HG02588 (cell line): ENCODE results near the gene FPGS.
"Not testable (repeated sequence)": the region's sequence is repeated elsewhere in the genome, so short reads cannot be mapped to it uniquely, and the experiment has no call there.

Source experiments
- ATAC-seq: cut with Tn5 transposase; IDR thresholded peaks from one replicate; pipeline ENCODE4 v1.9.1; 2021; ENCODE audit warnings: mild to moderate bottlenecking, moderate library complexity; ENCODE audit not compliant: unreplicated experiment

The FPGS gene, protein sequence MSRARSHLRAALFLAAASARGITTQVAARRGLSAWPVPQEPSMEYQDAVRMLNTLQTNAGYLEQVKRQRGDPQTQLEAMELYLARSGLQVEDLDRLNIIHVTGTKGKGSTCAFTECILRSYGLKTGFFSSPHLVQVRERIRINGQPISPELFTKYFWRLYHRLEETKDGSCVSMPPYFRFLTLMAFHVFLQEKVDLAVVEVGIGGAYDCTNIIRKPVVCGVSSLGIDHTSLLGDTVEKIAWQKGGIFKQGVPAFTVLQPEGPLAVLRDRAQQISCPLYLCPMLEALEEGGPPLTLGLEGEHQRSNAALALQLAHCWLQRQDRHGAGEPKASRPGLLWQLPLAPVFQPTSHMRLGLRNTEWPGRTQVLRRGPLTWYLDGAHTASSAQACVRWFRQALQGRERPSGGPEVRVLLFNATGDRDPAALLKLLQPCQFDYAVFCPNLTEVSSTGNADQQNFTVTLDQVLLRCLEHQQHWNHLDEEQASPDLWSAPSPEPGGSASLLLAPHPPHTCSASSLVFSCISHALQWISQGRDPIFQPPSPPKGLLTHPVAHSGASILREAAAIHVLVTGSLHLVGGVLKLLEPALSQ

GRCh38 chr9:127802576-127803443, at the start of gene FPGS:
FPGS (plus strand) TSS chr9:127802882; CDS start chr9:127802925, 43 bp downstream.
- peak; percentile 67 for ATAC-seq

DNA sequence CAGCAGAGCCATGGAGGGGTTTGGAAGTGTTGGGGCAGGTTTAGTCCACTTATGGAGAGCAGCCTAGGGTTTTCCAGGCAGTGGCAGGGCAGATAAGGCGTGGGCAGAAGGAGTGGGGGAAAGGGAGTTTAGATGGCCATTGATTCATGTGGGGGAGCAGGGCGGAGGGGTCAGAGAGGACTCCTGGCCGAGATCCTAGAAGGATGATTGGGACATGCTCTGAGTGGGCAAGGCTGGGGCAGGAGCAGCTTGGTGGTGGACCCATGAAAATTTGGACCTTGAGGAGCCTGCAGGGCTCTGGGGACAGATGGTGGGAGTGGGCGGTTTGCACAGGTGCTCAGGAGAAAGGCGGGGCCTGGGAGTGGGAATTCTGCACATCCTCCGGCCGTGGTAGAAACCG, 49.5 kb upstream of the FPGS start:
- no peak for ATAC-seq

DNA sequence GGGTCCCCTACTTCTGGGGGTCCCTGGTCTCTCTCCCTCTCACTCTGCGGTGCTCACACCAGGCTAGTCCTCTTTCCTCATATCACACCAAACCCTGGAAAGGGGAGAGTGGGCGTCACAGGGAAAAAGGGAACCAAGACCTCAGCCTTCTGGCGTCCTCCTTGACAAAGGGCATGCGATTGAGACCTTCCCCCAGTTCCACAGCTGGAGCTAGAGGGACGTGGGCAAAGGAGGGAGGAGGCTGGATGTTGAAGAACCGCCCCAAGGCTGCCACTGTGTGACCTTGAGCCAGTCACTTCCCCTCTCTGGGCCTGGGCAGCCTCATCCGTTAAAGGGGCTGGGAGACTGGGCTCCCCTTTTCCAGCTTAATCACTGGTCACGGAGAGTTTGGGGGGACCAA, 49.1 kb upstream of the FPGS start:
- no peak for ATAC-seq

GRCh38 chr9:127754099-127755060, 48.3 kb upstream of the FPGS start:
- ATAC-seq, result no peak

DNA sequence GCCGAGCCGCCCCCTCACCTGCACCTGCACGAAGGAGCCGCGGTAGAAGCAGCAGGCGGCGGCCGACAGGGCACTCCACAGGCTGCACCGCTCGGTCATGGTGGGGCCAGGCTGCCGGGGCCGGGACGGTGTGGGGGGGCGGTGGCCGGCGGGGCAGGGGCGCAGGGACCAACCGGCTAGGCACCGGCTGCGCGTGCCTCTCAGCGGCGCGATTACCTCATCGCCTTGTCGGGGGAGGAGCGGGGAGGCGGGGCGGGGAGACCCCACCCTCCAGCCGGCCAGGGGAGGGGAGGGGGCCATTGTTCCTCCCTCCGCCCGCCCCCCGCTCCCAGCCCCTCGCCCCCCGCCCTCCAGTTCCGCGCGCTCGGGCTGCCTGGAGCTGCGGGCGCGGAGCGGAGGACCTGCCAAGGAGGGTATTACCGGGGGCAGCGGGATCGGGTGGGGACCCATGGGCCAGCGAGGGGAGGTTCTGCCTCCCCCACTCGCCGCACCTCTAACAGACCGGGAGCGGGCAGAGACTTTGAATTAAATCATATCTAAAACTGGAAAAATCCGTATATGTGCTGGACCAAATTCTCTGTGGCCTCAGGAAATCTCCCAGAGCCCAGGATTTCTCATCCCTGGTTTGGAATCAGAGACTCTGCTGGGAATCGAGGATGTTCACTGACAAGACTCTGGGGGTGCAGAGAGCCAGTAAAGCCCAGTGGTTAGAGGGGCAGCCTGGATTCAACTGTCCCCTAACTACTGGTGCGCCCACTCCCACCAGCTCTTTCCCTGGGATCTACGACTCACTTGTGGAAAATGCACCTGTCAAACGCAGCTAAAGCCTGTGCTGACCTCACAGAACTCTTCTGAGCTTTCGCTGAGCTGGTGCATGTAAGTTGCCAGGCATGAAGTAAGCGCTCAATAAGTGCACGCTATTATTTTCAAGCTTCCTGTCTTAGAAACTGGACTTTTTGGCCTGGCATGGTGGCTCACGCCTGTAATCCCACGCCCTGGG, 47.3 kb upstream of the FPGS start:
- ATAC-seq, result no peak

DNA sequence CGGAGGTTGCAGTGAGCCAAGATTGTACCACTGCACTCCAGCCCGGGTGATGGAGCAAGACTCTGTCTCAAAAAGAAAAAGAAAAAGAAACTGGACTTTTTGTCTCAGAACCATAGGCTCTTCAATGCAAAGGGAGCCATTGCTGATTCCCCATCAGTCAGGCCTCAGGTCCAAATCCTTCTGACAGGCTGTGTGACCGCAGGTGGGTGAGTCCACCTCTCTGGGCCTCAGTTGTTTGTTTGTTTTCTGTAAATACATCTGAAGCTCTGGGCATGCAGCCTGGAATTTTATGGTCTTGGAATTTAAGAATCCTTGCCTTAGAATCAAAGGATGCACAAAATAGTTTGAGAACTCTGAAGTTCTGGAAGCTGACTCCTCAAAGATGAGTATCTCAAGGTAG, 46.4 kb upstream of the FPGS start:
- ATAC-seq, result no peak

DNA sequence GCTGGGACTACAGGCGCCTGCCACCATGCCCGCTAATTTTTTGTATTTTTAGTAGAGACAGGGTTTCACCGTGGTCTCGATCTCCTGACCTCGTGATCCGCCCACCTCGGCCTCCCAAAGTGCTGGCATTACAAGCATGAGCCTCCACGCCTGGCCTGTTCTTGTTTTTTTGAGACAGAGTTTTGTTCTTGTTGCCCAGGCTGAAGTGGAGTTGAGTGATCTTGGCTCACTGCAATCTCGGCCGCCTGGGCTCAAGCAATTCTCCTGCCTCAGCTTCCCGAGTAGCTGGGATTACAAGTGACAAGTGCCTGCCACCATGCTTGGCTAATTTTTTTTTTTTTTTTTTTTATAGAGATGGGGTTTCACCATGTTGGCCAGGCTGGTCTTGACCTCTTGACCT, 45.9 kb upstream of the FPGS start:
- ATAC-seq, result not testable (repeated sequence)

GRCh38 chr9:127758843-127759242, 43.8 kb upstream of the FPGS start:
- no peak for ATAC-seq

DNA sequence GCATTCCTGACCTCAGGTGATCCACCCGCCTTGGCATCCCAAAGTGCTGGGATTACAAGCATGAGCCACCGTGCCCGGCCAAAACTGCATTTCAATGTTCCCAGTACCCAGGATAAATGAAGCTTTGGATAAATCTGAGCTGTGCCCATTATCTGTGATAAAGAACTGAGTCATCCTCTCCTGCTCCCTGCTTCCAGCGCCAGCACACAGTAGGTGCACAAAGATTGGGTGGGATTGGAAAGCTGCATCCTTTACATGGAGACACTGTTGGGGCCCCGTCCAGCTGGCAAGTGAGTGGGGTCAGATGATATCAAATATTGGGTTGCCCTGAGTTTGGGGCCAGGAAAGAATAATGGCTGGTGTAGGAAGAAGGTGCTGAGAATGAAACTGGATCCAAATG, 41.6 kb upstream of the FPGS start:
- ATAC-seq, result no peak

DNA sequence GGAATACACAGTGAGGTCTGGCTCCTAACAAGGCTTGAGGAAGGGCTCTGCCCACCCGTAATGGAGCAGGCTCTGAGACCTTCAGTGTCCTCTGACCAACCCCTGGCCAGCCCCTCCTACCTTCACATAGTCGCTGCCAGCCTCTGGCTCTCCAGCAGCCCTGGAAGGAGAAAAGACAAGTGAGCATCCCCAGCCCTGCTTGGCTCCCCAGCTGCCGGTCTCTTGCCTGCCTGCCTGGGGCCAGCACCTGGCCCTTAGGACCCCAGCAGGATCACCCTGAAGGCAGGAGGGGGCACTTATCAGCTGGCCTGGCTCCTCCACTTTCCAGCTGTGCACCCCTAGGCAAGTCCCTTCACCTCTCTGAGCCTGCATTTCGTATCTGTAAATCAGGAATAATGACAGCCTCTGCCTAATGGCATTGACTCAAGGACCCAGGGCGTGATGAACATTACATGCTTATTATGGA, 41.2 kb upstream of the FPGS start:
- no peak for ATAC-seq

- no peak for ATAC-seq
Measured at GRCh38 chr9:127762111-127762676, 40.5 kb upstream of the FPGS start.

GRCh38 chr9:127763918-127764384, 38.7 kb upstream of the FPGS start:
- ATAC-seq, result no peak

GRCh38 chr9:127765418-127765817, 37.3 kb upstream of the FPGS start:
- no peak for ATAC-seq

DNA sequence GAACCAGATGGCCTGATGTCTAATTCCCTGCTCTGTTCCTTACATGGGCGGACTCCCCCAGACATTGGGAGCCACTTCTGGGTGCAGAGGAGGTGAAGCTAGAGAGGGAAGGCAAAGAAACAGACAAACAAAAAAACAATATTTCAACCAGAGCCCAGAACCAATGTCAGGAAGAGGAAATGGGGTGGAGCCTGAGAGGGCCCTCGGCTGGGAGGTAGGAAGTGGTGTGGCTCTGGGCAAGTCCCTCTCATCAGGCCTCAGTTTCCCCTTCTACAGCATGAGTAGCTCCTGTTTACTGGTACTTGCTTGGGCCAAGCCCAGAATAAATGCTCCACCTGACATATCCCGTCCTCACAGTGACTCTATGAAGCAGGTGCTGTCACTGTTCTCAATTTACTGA, 35.3 kb upstream of the FPGS start:
- no peak for ATAC-seq

GRCh38 chr9:127767909-127768331, 34.8 kb upstream of the FPGS start:
- ATAC-seq, result no peak

DNA sequence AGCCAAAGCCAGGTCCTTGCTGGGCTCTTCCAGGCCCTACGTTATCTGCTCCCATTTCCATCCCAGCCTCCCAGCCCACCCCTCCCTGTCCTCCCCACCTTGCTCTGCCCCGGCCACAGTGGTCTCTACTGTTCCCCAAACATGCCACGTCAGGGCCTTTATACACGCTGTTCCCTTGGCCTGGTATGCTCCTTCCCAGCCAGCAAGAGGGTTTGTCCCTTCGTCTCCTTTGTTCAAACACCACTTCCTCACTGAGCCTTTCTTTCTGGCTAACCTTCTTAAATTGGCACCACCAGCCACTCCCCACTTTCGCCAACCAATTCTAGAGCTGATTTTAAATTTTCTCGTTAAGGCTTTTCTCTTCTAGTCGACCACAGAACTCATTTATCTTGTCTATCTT, 34.0 kb upstream of the FPGS start:
- ATAC-seq, result no peak

DNA sequence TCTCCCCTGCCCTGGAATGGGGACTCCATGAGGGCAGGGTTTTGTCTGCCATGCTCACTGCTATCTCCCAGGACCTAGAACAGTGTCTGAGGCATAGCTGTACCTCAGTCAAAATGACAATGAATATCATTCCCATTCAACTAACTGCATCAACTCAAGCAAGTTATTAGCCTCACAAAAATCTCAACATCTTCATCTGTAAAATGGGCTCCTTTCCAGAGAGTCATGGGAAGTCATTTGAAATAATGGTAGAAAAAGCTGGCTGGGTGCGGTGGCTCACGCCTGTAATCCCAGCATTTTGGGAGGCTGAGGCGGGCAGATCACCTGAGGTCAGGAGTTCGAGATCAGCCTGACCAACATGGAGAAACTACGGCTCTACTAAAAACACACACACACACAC, 33.6 kb upstream of the FPGS start:
- ATAC-seq, result no peak

GRCh38 chr9:127769929-127770582, 32.6 kb upstream of the FPGS start:
- no peak for ATAC-seq
